Measurements from ENCODE around the gene PCNT.
"Not testable (repeated sequence)": the region's sequence is repeated elsewhere in the genome, so short reads cannot be mapped to it uniquely, and the experiment has no call there.

PCNT gene

GRCh38 chr21:46427516-46427915, 103.6 kb downstream of the PCNT start:
- Histone ChIP-seq H3K4me3 (ENCODE audit: low read length) (no peak overlapping the region), H3K9ac (ENCODE audit: low read length) (no peak overlapping the region), H3K9me3 (ENCODE audit: control insufficient read depth, low read depth, low read length) (no peaks in the 10 kb centered on the region), H3K27ac (ENCODE audit: low read length) (no peak overlapping the region), H3K27me3 (ENCODE audit: control insufficient read depth, insufficient read depth, low read length) (no peaks in the 10 kb centered on the region), H3K4me1 (ENCODE audit: control insufficient read depth, low read depth, low read length) (peaks cover 3% of the 10 kb centered on the region), H3K36me3 (ENCODE audit: control insufficient read depth, low read depth, low read length) (peaks cover 28% of the 10 kb centered on the region)

- Histone ChIP-seq H3K27me3 (ENCODE audit: control insufficient read depth, insufficient read depth, low read length) (no peaks in the 10 kb centered on the region), H3K4me3 (ENCODE audit: low read length) (no peak overlapping the region), H3K9me3 (ENCODE audit: control insufficient read depth, low read depth, low read length) (no peaks in the 10 kb centered on the region), H3K4me1 (ENCODE audit: control insufficient read depth, low read depth, low read length) (peaks cover under 1% of the 10 kb centered on the region), H3K27ac (ENCODE audit: low read length) (no peak overlapping the region), H3K36me3 (ENCODE audit: control insufficient read depth, low read depth, low read length) (peaks cover 26% of the 10 kb centered on the region), H3K9ac (ENCODE audit: low read length) (no peak overlapping the region)
Measured at GRCh38 chr21:46428286-46428685, 104.3 kb downstream of the PCNT start.

- Histone ChIP-seq H3K27ac (ENCODE audit: low read length) (no peak overlapping the region), H3K4me1 (ENCODE audit: control insufficient read depth, low read depth, low read length) (no peaks in the 10 kb centered on the region), H3K36me3 (ENCODE audit: control insufficient read depth, low read depth, low read length) (peaks cover 26% of the 10 kb centered on the region), H3K9me3 (ENCODE audit: control insufficient read depth, low read depth, low read length) (no peaks in the 10 kb centered on the region), H3K9ac (ENCODE audit: low read length) (no peak overlapping the region), H3K4me3 (ENCODE audit: low read length) (no peak overlapping the region), H3K27me3 (ENCODE audit: control insufficient read depth, insufficient read depth, low read length) (no peaks in the 10 kb centered on the region)
Measured at GRCh38 chr21:46428987-46429710, 105.2 kb downstream of the PCNT start.

GRCh38 chr21:46429754-46430681, 106.1 kb downstream of the PCNT start:
- no peak overlapping the region for H3K27ac ChIP-seq (ENCODE audit: low read length)
- H3K4me3 ChIP-seq (ENCODE audit: low read length): no peak overlapping the region
- H3K9me3 ChIP-seq (ENCODE audit: control insufficient read depth, low read depth, low read length): no peaks in the 10 kb centered on the region
- H3K27me3 ChIP-seq (ENCODE audit: control insufficient read depth, insufficient read depth, low read length): no peaks in the 10 kb centered on the region
- no peaks in the 10 kb centered on the region for H3K4me1 ChIP-seq (ENCODE audit: control insufficient read depth, low read depth, low read length)
- H3K9ac ChIP-seq (ENCODE audit: low read length): no peak overlapping the region
- H3K36me3 ChIP-seq (ENCODE audit: control insufficient read depth, low read depth, low read length): peaks cover 34% of the 10 kb centered on the region

DNA sequence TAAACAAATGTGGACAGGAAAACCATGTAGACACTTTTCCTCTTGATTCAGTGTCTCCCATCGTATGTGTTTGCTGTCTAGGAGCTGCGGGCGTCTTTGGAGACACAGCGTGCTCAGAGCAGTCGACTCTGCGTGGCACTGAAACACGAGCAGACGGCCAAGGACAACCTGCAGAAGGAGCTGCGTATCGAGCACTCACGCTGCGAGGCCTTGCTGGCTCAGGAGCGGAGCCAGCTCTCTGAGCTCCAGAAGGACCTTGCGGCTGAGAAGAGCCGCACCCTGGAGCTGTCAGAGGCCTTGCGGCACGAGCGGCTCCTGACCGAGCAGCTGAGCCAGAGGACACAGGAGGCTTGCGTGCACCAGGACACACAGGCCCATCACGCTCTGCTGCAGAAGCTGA, 107.5 kb downstream of the PCNT start:
- Histone ChIP-seq H3K9me3 (ENCODE audit: control insufficient read depth, low read depth, low read length) (no peaks in the 10 kb centered on the region), H3K4me3 (ENCODE audit: low read length) (no peak overlapping the region), H3K36me3 (ENCODE audit: control insufficient read depth, low read depth, low read length) (peaks cover 34% of the 10 kb centered on the region), H3K27ac (ENCODE audit: low read length) (no peak overlapping the region), H3K9ac (ENCODE audit: low read length) (no peak overlapping the region), H3K4me1 (ENCODE audit: control insufficient read depth, low read depth, low read length) (no peaks in the 10 kb centered on the region), H3K27me3 (ENCODE audit: control insufficient read depth, insufficient read depth, low read length) (no peaks in the 10 kb centered on the region)

DNA sequence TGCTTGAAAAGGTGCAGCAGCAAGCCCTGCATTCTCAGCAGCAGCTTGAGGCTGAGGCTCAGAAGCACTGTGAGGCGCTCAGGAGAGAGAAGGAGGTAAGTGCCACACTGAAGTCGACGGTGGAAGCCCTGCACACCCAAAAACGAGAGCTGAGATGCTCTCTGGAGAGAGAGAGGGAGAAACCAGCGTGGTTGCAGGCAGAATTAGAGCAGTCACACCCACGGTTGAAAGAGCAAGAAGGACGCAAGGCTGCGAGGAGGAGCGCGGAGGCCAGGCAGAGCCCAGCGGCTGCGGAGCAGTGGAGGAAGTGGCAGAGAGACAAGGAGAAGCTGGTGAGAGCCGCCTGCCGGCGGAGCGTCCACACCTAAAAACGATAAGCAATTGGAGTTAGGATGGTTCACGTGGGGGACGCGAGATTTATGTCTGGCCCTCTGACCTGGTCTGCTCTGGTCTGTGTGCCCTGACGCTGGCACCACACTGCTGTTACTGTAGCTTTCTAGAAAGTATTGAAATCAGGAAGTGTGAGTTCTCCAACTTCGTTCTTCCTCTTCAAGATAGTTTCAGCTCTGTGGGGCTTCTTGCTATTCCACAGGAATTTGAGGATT, 108.0 kb downstream of the PCNT start:
- no peak overlapping the region for H3K9ac ChIP-seq (ENCODE audit: low read length)
- peaks cover 34% of the 10 kb centered on the region for H3K36me3 ChIP-seq (ENCODE audit: control insufficient read depth, low read depth, low read length)

GRCh38 chr21:46433116-46433515, 109.2 kb downstream of the PCNT start:
- H3K27ac ChIP-seq (ENCODE audit: low read length); H3K4me3 ChIP-seq (ENCODE audit: low read length); H3K4me1 ChIP-seq (ENCODE audit: control insufficient read depth, low read depth, low read length); H3K27me3 ChIP-seq (ENCODE audit: control insufficient read depth, insufficient read depth, low read length); H3K9ac ChIP-seq (ENCODE audit: low read length); H3K9me3 ChIP-seq (ENCODE audit: control insufficient read depth, low read depth, low read length): not testable (repeated sequence)
- peaks cover 36% of the 10 kb centered on the region for H3K36me3 ChIP-seq (ENCODE audit: control insufficient read depth, low read depth, low read length)

More for the DNA sequence above, 108.0 kb downstream of the PCNT start:
- Histone ChIP-seq H3K27me3 (ENCODE audit: control insufficient read depth, insufficient read depth, low read length) (no peaks in the 10 kb centered on the region), H3K9me3 (ENCODE audit: control insufficient read depth, low read depth, low read length) (no peaks in the 10 kb centered on the region), H3K4me3 (ENCODE audit: low read length) (no peak overlapping the region), H3K27ac (ENCODE audit: low read length) (no peak overlapping the region), H3K4me1 (ENCODE audit: control insufficient read depth, low read depth, low read length) (no peaks in the 10 kb centered on the region)

DNA sequence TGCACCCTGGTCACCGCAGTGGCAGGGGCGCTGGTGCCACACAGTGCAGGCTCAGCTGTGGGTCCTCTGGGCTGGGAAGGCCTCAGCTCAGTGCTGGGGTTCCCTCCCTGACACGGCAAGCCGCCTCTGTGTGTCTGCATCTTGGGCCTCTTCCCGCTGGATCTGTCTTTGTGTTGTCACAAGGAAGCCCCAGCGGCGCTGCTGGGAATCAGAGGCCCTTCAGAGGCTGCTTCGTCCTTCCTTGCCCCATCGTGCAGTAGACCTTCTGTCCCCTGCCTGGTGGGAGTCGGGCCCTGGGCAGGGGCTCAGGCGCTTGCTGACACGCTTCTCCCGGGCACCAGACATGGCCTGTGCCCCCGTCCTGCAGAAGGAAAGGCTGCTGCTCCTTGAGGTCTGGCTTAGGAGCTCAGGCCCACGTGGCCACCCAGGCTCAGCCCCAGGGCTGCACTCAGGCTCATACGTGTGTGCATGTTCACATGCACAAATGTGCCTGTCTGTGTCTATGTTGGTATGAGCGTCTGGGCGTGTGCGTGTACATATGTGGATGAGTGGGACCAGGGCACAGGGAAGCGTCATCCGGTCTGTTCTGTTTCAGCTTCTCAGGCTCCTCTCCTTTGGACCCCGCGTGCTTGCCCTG, 110.5 kb downstream of the PCNT start:
- H3K4me3 ChIP-seq (ENCODE audit: low read length): no peak overlapping the region
- no peaks in the 10 kb centered on the region for H3K4me1 ChIP-seq (ENCODE audit: control insufficient read depth, low read depth, low read length)
- no peak overlapping the region for H3K9ac ChIP-seq (ENCODE audit: low read length)
- H3K27me3 ChIP-seq (ENCODE audit: control insufficient read depth, insufficient read depth, low read length): no peaks in the 10 kb centered on the region
- H3K27ac ChIP-seq (ENCODE audit: low read length): no peak overlapping the region
- H3K9me3 ChIP-seq (ENCODE audit: control insufficient read depth, low read depth, low read length): no peaks in the 10 kb centered on the region
- H3K36me3 ChIP-seq (ENCODE audit: control insufficient read depth, low read depth, low read length): peaks cover 35% of the 10 kb centered on the region

- H3K27me3 ChIP-seq (ENCODE audit: control insufficient read depth, insufficient read depth, low read length): no peaks in the 10 kb centered on the region
- H3K36me3 ChIP-seq (ENCODE audit: control insufficient read depth, low read depth, low read length): peaks cover 33% of the 10 kb centered on the region
- no peaks in the 10 kb centered on the region for H3K9me3 ChIP-seq (ENCODE audit: control insufficient read depth, low read depth, low read length)
- no peaks in the 10 kb centered on the region for H3K4me1 ChIP-seq (ENCODE audit: control insufficient read depth, low read depth, low read length)
- H3K4me3 ChIP-seq (ENCODE audit: low read length): no peak overlapping the region
- no peak overlapping the region for H3K27ac ChIP-seq (ENCODE audit: low read length)
- H3K9ac ChIP-seq (ENCODE audit: low read length): no peak overlapping the region
Measured at GRCh38 chr21:46435786-46436227, 111.9 kb downstream of the PCNT start.

GRCh38 chr21:46436621-46437020, 112.7 kb downstream of the PCNT start:
- Histone ChIP-seq H3K4me1 (ENCODE audit: control insufficient read depth, low read depth, low read length) (no peaks in the 10 kb centered on the region), H3K27ac (ENCODE audit: low read length) (no peak overlapping the region), H3K9me3 (ENCODE audit: control insufficient read depth, low read depth, low read length) (no peaks in the 10 kb centered on the region), H3K27me3 (ENCODE audit: control insufficient read depth, insufficient read depth, low read length) (no peaks in the 10 kb centered on the region), H3K9ac (ENCODE audit: low read length) (no peak overlapping the region), H3K4me3 (ENCODE audit: low read length) (no peak overlapping the region), H3K36me3 (ENCODE audit: control insufficient read depth, low read depth, low read length) (peaks cover 41% of the 10 kb centered on the region)

- no peaks in the 10 kb centered on the region for H3K27me3 ChIP-seq (ENCODE audit: control insufficient read depth, insufficient read depth, low read length)
- H3K9ac ChIP-seq (ENCODE audit: low read length): no peak overlapping the region
- no peaks in the 10 kb centered on the region for H3K4me1 ChIP-seq (ENCODE audit: control insufficient read depth, low read depth, low read length)
- H3K27ac ChIP-seq (ENCODE audit: low read length): no peak overlapping the region
- H3K36me3 ChIP-seq (ENCODE audit: control insufficient read depth, low read depth, low read length): peaks cover 46% of the 10 kb centered on the region
- no peaks in the 10 kb centered on the region for H3K9me3 ChIP-seq (ENCODE audit: control insufficient read depth, low read depth, low read length)
- H3K4me3 ChIP-seq (ENCODE audit: low read length): no peak overlapping the region
Measured at GRCh38 chr21:46437096-46437498, 113.1 kb downstream of the PCNT start.

All from iPS-18a (cell line).